Hypothalamus (tissue), 51 donors: ENCODE data around the gene ESYT1.

Experiments
- DNase-seq, 51 donors: peaks; one replicate each; lab custom pipeline; 2025; lab: John Stamatoyannopoulos, UW

ESYT1 gene

GRCh38 chr12:56126732-56127239 is 1.3 kb upstream of the ESYT1 start:
- peak in 2 of 51 donors; percentile 4 to 38 for DNase-seq

GRCh38 chr12:56127485-56127887 is 581 bp upstream of the ESYT1 start:
- DNase-seq = no peak

GRCh38 chr12:56128670-56129205 is 671 bp downstream of the ESYT1 start:
- DNase-seq = peak in 17 of 51 donors; percentile 8 to 55 (median 33)

- peak in 23 of 51 donors; percentile 13 to 55 (median 32) for DNase-seq
These were observed 1.3 kb downstream of the ESYT1 start for GRCh38 chr12:56129206-56129941.

- DNase-seq = peak in 1 of 51 donors; percentile 3
These were observed 2.0 kb downstream of the ESYT1 start for GRCh38 chr12:56129942-56130495.

- no peak for DNase-seq
These were observed 2.8 kb downstream of the ESYT1 start for GRCh38 chr12:56130876-56131275.

GRCh38 chr12:56134897-56135296 is 6.8 kb downstream of the ESYT1 start:
- DNase-seq = no peak

GRCh38 chr12:56137853-56138571 is 9.9 kb downstream of the ESYT1 start:
- no peak for DNase-seq

- no peak for DNase-seq
These were observed 14.1 kb downstream of the ESYT1 start for GRCh38 chr12:56141946-56142784.

- no peak for DNase-seq
These were observed 15.2 kb downstream of the ESYT1 start for GRCh38 chr12:56143217-56143616.

- DNase-seq = no peak
These were observed 15.8 kb downstream of the ESYT1 start for GRCh38 chr12:56143870-56144269.

- DNase-seq = no peak
These were observed 17.1 kb downstream of the ESYT1 start for GRCh38 chr12:56145217-56145616.

- no peak for DNase-seq
These were observed 18.7 kb downstream of the ESYT1 start for GRCh38 chr12:56146492-56147460.

GRCh38 chr12:56150563-56150962 is 22.5 kb downstream of the ESYT1 start:
- no peak for DNase-seq

GRCh38 chr12:56151672-56152131 is 23.6 kb downstream of the ESYT1 start:
- DNase-seq = peak in 11 of 51 donors; percentile 12 to 59 (median 32)

GRCh38 chr12:56152132-56152755 is 24.2 kb downstream of the ESYT1 start, which contains the start of gene MYL6B:
Gene MYL6B (plus strand): TSS chr12:56152587. CDS start chr12:56153919, 1,332 bp downstream.
- DNase-seq = peak; percentile 31 to 95 (median 86)

- peak in 2 of 51 donors; percentile 2 to 26 for DNase-seq
These were observed 24.9 kb downstream of the ESYT1 start for GRCh38 chr12:56152756-56153677.
